GM18907 (cell line): ENCODE measurements around the gene KDM4C.

Experiments
- ATAC-seq: cut with Tn5 transposase; IDR thresholded peaks from one replicate; pipeline ENCODE4 v1.9.1; 2021; ENCODE audit warnings: mild to moderate bottlenecking, moderate library complexity; ENCODE audit not compliant: unreplicated experiment

Gene KDM4C

DNA sequence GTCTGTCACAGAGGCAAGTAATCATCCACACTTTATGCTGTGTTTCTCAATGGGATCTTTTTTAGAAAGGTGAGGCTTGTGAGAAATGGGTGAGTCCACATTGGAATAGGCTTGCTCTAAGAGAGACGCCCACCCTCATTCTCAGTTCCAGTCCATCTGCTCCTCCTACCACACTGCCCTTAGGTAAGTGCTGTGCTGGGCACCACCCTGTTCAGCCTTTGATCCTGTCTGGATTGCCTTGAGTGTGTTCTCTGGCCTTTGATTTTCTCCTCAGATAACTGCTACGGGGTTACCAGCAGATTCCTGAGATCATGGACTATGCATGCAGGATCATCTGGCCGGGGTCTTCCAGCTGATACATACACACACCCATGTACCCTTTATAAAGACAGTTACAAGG is 328.6 kb downstream of the KDM4C start:
- ATAC-seq = no peak

- ATAC-seq = no peak
These were observed 330.8 kb downstream of the KDM4C start for GRCh38 chr9:7088611-7089010.

DNA sequence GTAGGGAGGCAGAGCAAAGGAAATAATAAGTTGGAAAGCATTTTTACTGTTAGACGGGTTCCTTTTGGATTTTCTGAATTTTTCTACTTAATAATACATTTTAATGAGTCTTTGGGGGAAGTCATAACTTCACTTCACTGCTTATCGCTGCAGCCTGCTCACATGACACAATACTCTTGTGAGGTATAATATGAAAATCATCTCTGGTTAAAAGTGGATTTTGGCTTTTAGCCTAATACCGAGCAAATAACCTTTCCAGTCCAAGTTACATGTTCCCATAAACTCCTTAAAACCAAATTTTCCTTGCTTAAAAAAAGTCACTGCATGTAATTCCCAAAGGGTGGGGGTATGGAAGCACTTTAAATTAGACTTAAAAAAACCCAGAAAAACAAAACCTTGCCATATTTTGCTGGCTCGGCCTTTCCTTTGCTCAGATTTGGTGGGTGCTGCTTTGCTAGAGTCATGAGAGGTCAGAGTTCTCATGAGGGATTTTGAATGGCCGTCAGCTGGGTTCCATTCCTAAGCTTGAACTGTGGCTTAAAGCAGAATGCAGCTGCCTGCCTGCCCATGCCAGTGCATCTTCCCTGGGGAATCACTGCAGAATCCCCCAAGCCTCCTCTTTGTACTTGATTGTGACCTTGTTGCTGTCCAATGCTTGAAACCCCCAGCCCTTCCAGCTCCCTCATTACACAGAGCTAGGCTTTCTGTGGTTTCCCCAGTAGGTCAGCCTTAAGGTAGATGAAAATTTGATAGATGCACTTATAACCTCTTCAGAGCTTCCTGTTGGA is 331.8 kb downstream of the KDM4C start:
- no peak for ATAC-seq

- ATAC-seq = peak; percentile 61
These were observed 335.3 kb downstream of the KDM4C start for GRCh38 chr9:7093040-7093439.

- no peak for ATAC-seq
These were observed 336.3 kb downstream of the KDM4C start for GRCh38 chr9:7094052-7094451.

- ATAC-seq = peak; percentile 21
These were observed 336.8 kb downstream of the KDM4C start for GRCh38 chr9:7094576-7094975.

DNA sequence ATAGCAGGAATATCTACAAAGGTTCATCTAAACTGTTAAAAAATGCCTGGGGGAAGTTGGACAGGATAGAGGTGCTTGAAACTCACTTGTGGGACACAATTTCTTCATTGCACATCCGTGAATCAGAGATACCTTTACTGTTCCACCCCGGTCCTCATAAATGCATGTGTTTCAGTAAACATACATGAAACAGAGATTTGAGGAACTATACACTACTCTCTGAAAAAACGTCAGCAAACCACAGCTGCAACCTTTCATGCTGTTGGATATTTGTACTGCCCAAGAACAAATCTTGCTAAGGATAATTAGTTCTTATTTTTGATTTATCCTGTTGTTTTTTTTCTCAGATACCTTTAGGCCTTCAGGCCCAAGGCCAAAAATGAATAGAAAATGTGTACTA is 337.3 kb downstream of the KDM4C start:
- peak; percentile 77 for ATAC-seq

- no peak for ATAC-seq
These were observed 339.4 kb downstream of the KDM4C start for GRCh38 chr9:7097040-7097715.

DNA sequence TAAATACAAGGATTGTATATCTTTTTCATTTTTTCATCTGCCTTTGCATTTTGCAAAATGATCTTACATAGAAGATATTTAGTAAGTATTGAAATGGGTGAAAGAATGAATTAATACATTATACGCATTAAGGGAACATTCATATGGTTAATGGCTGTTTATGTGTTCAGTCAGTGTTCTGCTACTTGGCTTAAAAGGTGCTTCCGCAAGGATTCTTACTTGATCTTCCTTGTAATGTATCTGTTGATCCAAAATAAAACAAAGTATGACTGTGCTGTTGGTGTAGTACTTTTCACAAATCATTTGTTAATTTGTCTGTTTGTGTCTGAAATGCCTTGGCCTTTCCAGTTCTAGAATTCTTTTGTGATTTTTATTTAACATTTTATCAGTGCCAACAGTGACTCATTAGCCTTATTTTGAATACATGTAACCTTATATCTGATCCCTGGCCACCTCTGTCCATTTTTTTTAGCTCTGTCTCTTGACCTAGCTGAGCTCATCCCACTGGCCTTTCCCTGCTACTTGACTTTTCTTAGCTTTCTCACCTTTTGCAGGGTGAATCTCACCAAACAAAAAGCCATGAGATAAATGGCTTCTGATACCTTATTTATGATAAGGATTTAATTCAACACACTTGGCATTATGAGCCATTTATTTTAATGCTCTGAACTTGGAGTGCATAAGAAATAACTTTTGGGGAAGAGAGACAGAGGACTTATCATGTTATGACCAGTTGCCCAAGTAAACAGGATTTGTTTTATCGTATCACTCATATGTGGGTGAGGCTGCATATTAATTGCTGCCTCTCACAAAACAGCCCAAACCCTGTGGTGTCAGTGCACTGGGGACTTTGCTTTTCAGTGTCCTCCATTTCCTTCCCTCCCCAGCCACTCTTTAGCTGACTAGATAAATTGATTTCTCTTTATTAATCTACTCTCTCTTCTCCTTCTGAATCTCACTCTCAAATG is 340.3 kb downstream of the KDM4C start:
- no peak for ATAC-seq

DNA sequence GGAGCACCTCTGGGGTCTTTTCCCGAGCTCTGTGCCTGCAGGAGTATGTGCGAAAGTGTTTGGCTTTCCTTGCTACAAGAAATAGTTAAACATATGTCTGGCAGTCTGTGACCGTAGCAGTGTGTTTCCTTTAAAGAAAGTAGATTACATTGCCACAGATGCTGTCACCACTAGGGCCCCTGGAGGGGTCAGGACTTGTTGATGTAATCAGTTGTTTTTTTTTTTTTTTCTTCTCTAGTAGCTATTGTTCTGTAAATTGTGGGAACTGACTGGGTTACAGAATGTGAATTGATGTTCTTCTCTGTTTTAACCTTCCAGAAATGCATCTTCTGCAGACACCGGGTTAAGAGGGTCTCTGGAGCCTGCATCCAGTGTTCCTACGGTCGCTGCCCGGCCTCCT is 345.6 kb downstream of the KDM4C start:
- ATAC-seq = no peak

- no peak for ATAC-seq
These were observed 346.0 kb downstream of the KDM4C start for GRCh38 chr9:7103771-7104170.

DNA sequence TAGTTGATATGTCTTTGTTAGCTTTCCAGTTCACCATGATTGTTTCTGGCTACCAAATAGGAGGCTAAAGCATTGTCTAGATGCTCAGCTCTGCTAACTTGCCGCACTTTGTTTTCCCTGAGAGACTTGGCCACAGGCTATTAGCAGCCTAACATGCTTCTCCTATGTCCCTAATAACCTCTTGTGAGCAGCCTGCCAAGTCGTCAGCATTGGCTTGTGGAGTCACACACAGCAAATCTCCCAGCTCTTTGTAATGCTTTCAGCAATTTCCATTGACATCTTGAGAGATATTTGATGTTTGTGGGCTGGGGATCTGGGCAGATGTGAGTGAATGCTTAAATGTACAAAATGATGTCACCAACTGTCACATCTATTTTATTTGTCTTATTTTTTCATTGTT is 346.9 kb downstream of the KDM4C start:
- no peak for ATAC-seq

- no peak for ATAC-seq
These were observed 347.3 kb downstream of the KDM4C start for GRCh38 chr9:7105095-7105494.

GRCh38 chr9:7108936-7109335 is 351.2 kb downstream of the KDM4C start:
- ATAC-seq = no peak

DNA sequence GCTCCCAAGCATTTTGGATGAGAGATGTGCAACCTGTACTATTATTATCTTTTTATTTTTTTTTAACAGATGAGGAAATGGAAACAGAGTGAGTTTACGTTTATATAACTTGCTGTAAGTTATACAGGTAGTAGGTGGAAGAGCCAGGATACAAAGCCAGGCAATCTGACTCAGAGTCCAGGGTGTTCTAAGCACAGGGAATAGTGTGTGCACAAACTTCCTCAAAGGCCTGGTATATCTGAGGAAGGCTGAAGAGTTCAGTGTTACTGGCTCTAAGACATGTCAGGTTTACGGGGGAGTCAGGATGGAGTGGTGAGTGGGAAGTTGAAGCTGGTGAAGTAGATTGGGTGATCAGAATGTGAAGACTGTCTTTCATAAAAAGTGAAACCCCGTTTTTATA is 353.6 kb downstream of the KDM4C start:
- ATAC-seq = no peak

DNA sequence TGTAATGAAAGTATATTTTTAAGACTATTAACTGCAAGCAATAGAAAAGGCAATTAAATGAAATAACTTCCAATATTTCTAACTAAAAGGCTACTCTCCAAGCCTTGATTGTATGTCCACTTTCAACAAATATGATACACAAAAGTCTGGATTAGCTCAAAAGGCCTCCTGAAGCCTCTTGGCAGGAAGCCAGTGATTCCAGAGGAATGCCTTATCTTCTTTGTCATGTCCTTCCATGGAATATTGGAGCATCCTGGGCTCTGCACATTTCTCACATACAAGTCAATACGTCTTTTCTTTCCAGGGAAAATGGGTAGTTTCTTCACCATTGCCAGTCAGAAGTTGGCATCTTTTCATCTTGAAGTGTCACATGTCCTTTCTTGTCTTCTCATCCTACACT is 357.8 kb downstream of the KDM4C start:
- no peak for ATAC-seq

- ATAC-seq = peak; percentile 79
These were observed 360.1 kb downstream of the KDM4C start for GRCh38 chr9:7117676-7118561.

DNA sequence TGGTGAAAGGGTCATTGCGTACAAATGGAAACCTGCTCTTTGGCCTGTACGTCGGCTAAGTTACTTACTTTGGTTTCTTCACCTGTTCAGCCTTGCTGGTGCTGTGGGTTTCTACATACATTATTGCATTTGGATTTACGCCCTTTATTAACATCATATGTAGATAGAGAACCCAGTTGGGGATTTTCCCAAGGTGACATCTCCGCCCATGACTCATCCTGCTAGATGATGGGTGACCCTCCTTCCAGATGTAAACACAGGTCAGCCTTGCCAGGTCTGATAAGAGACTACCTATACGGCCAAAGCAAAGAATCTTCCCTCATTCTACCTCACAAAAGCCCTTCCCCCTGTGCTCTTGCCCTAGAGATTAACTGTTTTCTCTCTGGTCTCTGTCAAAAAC is 360.9 kb downstream of the KDM4C start:
- ATAC-seq = peak; percentile 39

GRCh38 chr9:7119612-7120011 is 361.8 kb downstream of the KDM4C start:
- ATAC-seq = no peak

GRCh38 chr9:7121055-7121454 is 363.3 kb downstream of the KDM4C start:
- ATAC-seq = peak; percentile 67
